CD4-positive, alpha-beta memory T cell (primary cell): ENCODE data around the gene ADCY1. TPM values are rescaled to one million over a fixed set of nuclear protein-coding genes. Genes with fewer than 3 reads are reported as not detected.
A peak's percentile ranks its signal among the peaks of the same experiment; 100 is the strongest.

Experiments used
- CTCF ChIA-PET: fragments of 350-600 bp; sonication (Branson Sonifier 250); formaldehyde crosslinking; loops from one replicate; lab custom pipeline; 2021; ENCODE audit warnings: inconsistent platforms; ENCODE audit not compliant: partially characterized antibody; lab: Charles Lee
- POLR2A ChIA-PET: fragments of 350-600 bp; sonication (Branson Sonifier 250); formaldehyde crosslinking; loops from one replicate; lab custom pipeline; 2021; ENCODE audit not compliant: partially characterized antibody; lab: Charles Lee
- DNase-seq, 5 donors: peaks; one replicate each; pipeline versions ENCODE4 v3.0.0 to v3.0.0-alpha.2; 2020 to 2022; ENCODE audit warnings: mixed read lengths in 1 of 5
- H3K27ac ChIP-seq: one replicate; pipeline ENCODE4 v1.7.0; 2013; ENCODE audit warnings: low read depth, low read length
- H3K27me3 ChIP-seq: 2 replicates; pipeline ENCODE4 v1.7.0; 2013; ENCODE audit warnings: mild to moderate bottlenecking, low read length, moderate library complexity; ENCODE audit not compliant: insufficient read depth
- H3K36me3 ChIP-seq: 2 replicates; pipeline ENCODE4 v1.7.0; 2013; ENCODE audit warnings: mild to moderate bottlenecking, low read length, moderate library complexity; ENCODE audit not compliant: insufficient read depth
- H3K4me1 ChIP-seq: 2 replicates; pipeline ENCODE4 v1.7.0; 2013; ENCODE audit warnings: mild to moderate bottlenecking, low read length, moderate library complexity; ENCODE audit not compliant: insufficient read depth
- H3K4me3 ChIP-seq, 2 donors: one replicate each; pipeline ENCODE4 v1.7.0; 2013; ENCODE audit warnings: low read length in 2 of 2, mild to moderate bottlenecking in 1 of 2
- H3K9me3 ChIP-seq, 2 donors: one replicate each; pipeline ENCODE4 v1.7.0; 2013; ENCODE audit warnings: low read length in 2 of 2, control low read depth in 1 of 2; ENCODE audit not compliant: control insufficient read depth in 1 of 2
- H3K27ac Mint-ChIP-seq, 7 donors: one replicate each; pipeline ENCODE4 v1.8.0; 2020 to 2021; ENCODE audit warnings: mixed read lengths in 7 of 7, mild to moderate bottlenecking in 6 of 7, inconsistent platforms in 3 of 7, moderate library complexity in 3 of 7
- H3K27me3 Mint-ChIP-seq, 2 donors: one replicate each; pipeline ENCODE4 v1.8.0; 2020 to 2021; ENCODE audit warnings: mixed read lengths in 2 of 2
- H3K36me3 Mint-ChIP-seq, 2 donors: one replicate each; pipeline ENCODE4 v1.8.0; 2020 to 2021; ENCODE audit warnings: mixed read lengths in 2 of 2, inconsistent platforms in 1 of 2, mild to moderate bottlenecking in 1 of 2
- H3K4me1 Mint-ChIP-seq, 4 donors: one replicate each; pipeline ENCODE4 v1.8.0; 2020 to 2021; ENCODE audit warnings: mixed read lengths in 4 of 4, mild to moderate bottlenecking in 1 of 4
- H3K4me3 Mint-ChIP-seq, 8 donors: one replicate each; pipeline ENCODE4 v1.8.0; 2020 to 2021; ENCODE audit warnings: mixed read lengths in 8 of 8, mild to moderate bottlenecking in 7 of 8, moderate library complexity in 6 of 8, inconsistent platforms in 3 of 8
- H3K9me3 Mint-ChIP-seq, 8 donors: one replicate each; pipeline ENCODE4 v1.8.0; 2020 to 2021; ENCODE audit warnings: mixed read lengths in 8 of 8, mild to moderate bottlenecking in 5 of 8, inconsistent platforms in 3 of 8, moderate library complexity in 1 of 8
- intact Hi-C: fragments of 100-400 bp; cut with micrococcal nuclease; formaldehyde crosslinking; loops from one replicate; pipeline ENCODE4 v1.15.1; 2023
- polyA plus RNA-seq, 2 donors: library from polyadenylated mRNA; unstranded; fragments of 300-500 nt; fragmentation: Illumina TruSeq; gene quantifications; one replicate each; pipeline ENCODE4 v1.2.3, GENCODE V29; 2021
- total RNA-seq, 2 experiments: library from RNA; stranded (reverse); gene quantifications; one replicate each; pipeline ENCODE4 v1.2.3, GENCODE V29; 2021

Gene ADCY1
- total and polyA plus RNA-seq, 4 experiments from 2014 or later: 0.02 TPM; not detected in 3

- H3K9me3 Mint-ChIP-seq: peaks cover 0 to 2% (median 0%) of the 10 kb centered on the region in 8 donors
- no peak overlapping the region for H3K27ac Mint-ChIP-seq
- no peak overlapping the region for H3K4me3 Mint-ChIP-seq
- POLR2A ChIA-PET: no interaction called here
- H3K4me1 Mint-ChIP-seq: no peaks in the 10 kb centered on the region
- no peak overlapping the region for H3K4me3 ChIP-seq
- peaks cover 10 to 13% of the 10 kb centered on the region in 2 donors for H3K27me3 Mint-ChIP-seq
- CTCF ChIA-PET: no interaction called here
- H3K27ac ChIP-seq: no peak overlapping the region
- no peaks in the 10 kb centered on the region for H3K27me3 ChIP-seq
- no peaks in the 10 kb centered on the region for H3K36me3 ChIP-seq
- no peak for DNase-seq
- intact Hi-C loops: no loop called here
- no peaks in the 10 kb centered on the region for H3K9me3 ChIP-seq
- no peaks in the 10 kb centered on the region for H3K4me1 ChIP-seq
- H3K36me3 Mint-ChIP-seq: no peaks in the 10 kb centered on the region
Measured at GRCh38 chr7:45682836-45683555, 108.8 kb downstream of the ADCY1 start.

DNA sequence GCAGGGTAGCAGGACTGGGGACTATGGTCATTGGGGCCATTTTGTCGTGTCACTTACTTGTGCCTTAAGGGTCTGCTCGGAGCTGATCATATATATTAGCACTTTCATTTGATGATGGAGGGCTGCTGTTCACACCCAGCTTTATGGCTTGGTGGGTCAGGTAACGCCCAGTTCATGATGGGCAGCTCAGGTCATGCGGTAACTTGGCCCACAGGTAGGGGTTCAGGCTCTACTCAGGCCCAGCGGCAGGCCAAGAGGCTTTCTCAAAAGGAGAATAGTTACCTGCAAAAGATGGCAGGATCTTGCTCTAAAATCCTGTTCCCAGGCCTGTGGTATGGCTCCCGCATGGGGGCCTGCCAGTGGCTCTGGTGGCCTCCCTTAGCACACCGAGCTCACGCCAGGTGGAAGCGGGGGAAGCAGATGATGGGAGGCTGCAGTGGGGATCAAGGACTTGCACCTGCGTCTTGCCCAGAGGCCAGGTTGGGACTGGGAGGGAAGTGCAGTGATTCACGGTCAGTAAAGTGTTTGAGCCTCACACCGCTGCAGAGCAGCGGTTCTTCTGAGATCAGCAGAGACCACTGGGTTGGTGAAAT lies 109.5 kb downstream of the ADCY1 start:
- Mint-ChIP-seq H3K4me1 (no peaks in the 10 kb centered on the region), H3K4me3 (no peak overlapping the region), H3K27ac (no peak overlapping the region), H3K9me3 (peaks cover 0 to 2% (median 0%) of the 10 kb centered on the region in 8 donors), H3K36me3 (no peaks in the 10 kb centered on the region), H3K27me3 (peaks cover 6 to 10% of the 10 kb centered on the region in 2 donors)
- no peak for DNase-seq
- intact Hi-C loops: no loop called here
- ChIA-PET CTCF (no interaction called here), POLR2A (no interaction called here)
- Histone ChIP-seq H3K27me3 (no peaks in the 10 kb centered on the region), H3K4me1 (no peaks in the 10 kb centered on the region), H3K4me3 (no peak overlapping the region), H3K36me3 (no peaks in the 10 kb centered on the region), H3K9me3 (no peaks in the 10 kb centered on the region), H3K27ac (no peak overlapping the region)

- H3K4me3 ChIP-seq: no peak overlapping the region
- H3K36me3 Mint-ChIP-seq: no peaks in the 10 kb centered on the region
- H3K9me3 ChIP-seq: no peaks in the 10 kb centered on the region
- H3K27ac ChIP-seq: no peak overlapping the region
- H3K4me3 Mint-ChIP-seq: peak overlapping the region in 1 of 8 donors; percentile 43
- H3K27me3 ChIP-seq: no peaks in the 10 kb centered on the region
- H3K4me1 Mint-ChIP-seq: no peaks in the 10 kb centered on the region
- ChIA-PET CTCF (interaction anchor here (0.8 kb wide), 1 partner anchor 9 kb away, joined by 3 read pairs; no protein-coding TSS in a partner anchor), POLR2A (no interaction called here)
- intact Hi-C loops: no loop called here
- peaks cover 0 to 2% (median 0%) of the 10 kb centered on the region in 8 donors for H3K9me3 Mint-ChIP-seq
- H3K27ac Mint-ChIP-seq: no peak overlapping the region
- peaks cover 6 to 7% of the 10 kb centered on the region in 2 donors for H3K27me3 Mint-ChIP-seq
- no peaks in the 10 kb centered on the region for H3K4me1 ChIP-seq
- no peaks in the 10 kb centered on the region for H3K36me3 ChIP-seq
- DNase-seq: no peak
Measured at GRCh38 chr7:45684910-45685618, 110.9 kb downstream of the ADCY1 start.

DNA sequence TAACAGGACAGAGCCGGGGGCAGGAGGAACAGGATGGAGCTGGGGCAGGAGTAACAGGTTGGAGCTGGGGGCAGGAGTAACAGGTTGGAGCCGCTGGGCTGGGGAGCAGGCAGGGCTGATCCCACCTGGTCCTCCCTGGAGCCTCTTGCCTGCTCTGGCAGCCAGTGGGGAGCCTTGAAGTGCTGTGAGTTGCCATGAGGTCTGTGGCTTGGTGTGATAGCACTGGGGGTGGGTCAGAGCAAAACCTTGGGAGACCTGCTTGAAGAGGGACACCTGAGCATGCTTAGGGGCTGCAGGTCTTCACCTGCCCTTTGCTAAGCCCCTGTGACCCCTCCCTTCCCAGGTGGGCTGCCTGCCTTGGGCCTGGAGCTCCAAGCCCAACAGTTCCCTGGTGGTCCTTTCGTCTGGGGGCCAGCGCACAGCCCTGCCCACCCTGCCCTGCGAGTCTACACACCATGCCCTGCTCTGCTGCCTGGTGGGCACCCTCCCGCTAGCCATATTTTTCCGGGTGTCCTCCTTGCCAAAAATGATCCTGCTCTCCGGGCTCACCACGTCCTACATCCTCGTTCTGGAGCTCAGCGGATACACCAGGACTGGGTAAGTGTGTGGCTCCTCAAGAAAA lies 111.6 kb downstream of the ADCY1 start:
- CTCF ChIA-PET: interaction anchor here (0.8 kb wide), 1 partner anchor 9 kb away, joined by 3 read pairs; no protein-coding TSS in a partner anchor
- no peaks in the 10 kb centered on the region for H3K36me3 ChIP-seq
- Mint-ChIP-seq H3K36me3 (no peaks in the 10 kb centered on the region), H3K27ac (no peak overlapping the region), H3K4me1 (no peaks in the 10 kb centered on the region), H3K4me3 (no peak overlapping the region), H3K27me3 (peaks cover 5 to 6% of the 10 kb centered on the region in 2 donors), H3K9me3 (no peaks in the 10 kb centered on the region)
- H3K4me3 ChIP-seq: no peak overlapping the region
- POLR2A ChIA-PET: no interaction called here
- DNase-seq: no peak
- no peaks in the 10 kb centered on the region for H3K9me3 ChIP-seq
- H3K27me3 ChIP-seq: no peaks in the 10 kb centered on the region
- no peak overlapping the region for H3K27ac ChIP-seq
- H3K4me1 ChIP-seq: no peaks in the 10 kb centered on the region
- intact Hi-C loops: no loop called here

GRCh38 chr7:45686441-45687184 lies 112.4 kb downstream of the ADCY1 start:
- H3K9me3 ChIP-seq: no peaks in the 10 kb centered on the region
- no peaks in the 10 kb centered on the region for H3K36me3 Mint-ChIP-seq

GRCh38 chr7:45687185-45687560 lies 113.0 kb downstream of the ADCY1 start:
- H3K4me1 Mint-ChIP-seq: no peaks in the 10 kb centered on the region
- no peak for DNase-seq
- H3K9me3 Mint-ChIP-seq: no peaks in the 10 kb centered on the region
- Histone ChIP-seq H3K4me1 (no peaks in the 10 kb centered on the region), H3K27ac (no peak overlapping the region), H3K4me3 (no peak overlapping the region), H3K9me3 (no peaks in the 10 kb centered on the region), H3K36me3 (no peaks in the 10 kb centered on the region), H3K27me3 (no peaks in the 10 kb centered on the region)
- CTCF ChIA-PET: no interaction called here
- peaks cover 3 to 5% of the 10 kb centered on the region in 2 donors for H3K27me3 Mint-ChIP-seq
- no peaks in the 10 kb centered on the region for H3K36me3 Mint-ChIP-seq
- intact Hi-C loops: no loop called here
- no peak overlapping the region for H3K27ac Mint-ChIP-seq
- no peak overlapping the region for H3K4me3 Mint-ChIP-seq
- POLR2A ChIA-PET: no interaction called here

More at GRCh38 chr7:45686441-45687184, 112.4 kb downstream of the ADCY1 start:
- no peaks in the 10 kb centered on the region for H3K9me3 Mint-ChIP-seq
- H3K27ac Mint-ChIP-seq: peak overlapping the region in 1 of 7 donors; percentile 43
- H3K4me3 ChIP-seq: no peak overlapping the region
- ChIA-PET CTCF (no interaction called here), POLR2A (no interaction called here)
- peaks cover 3 to 5% of the 10 kb centered on the region in 2 donors for H3K27me3 Mint-ChIP-seq
- H3K4me1 Mint-ChIP-seq: no peaks in the 10 kb centered on the region
- no peak overlapping the region for H3K27ac ChIP-seq
- no peak overlapping the region for H3K4me3 Mint-ChIP-seq
- DNase-seq: no peak
- H3K4me1 ChIP-seq: no peaks in the 10 kb centered on the region
- intact Hi-C loops: no loop called here
- no peaks in the 10 kb centered on the region for H3K27me3 ChIP-seq
- H3K36me3 ChIP-seq: no peaks in the 10 kb centered on the region
